ENCODE results near the gene LCE5A. TPM values are rescaled to one million over a fixed set of nuclear protein-coding genes. Genes with fewer than 3 reads are reported as not detected.

The LCE5A gene
- polyA plus RNA-seq, 1 donor (not counting 4 experiments of a cell fraction or from before 2014, with no cell fraction given), result not detected

- dilution Hi-C loops (cut with MboI; ENCODE audit: extremely low pct_ligation_motif_present, low sequenced_read_pairs), result no loop called here
- Histone ChIP-seq H3K36me3 (ENCODE audit: control insufficient read depth in 2 of 2, extremely low read depth in 1 of 2, insufficient read depth in 2 of 2, low read length in 2 of 2) (no peaks in the 10 kb centered on the region), H3K79me2 (ENCODE audit: control insufficient read depth, insufficient read depth, low read length) (no peaks in the 10 kb centered on the region), H3K4me1 (ENCODE audit: control insufficient read depth, extremely low read depth, insufficient read depth, low read length) (peaks cover 29% of the 10 kb centered on the region), H3K9ac (ENCODE audit: control insufficient read depth, extremely low read depth, insufficient read depth, low read length) (peak overlapping the region; percentile 2), H3K4me2 (ENCODE audit: control insufficient read depth, extremely low read depth, insufficient read depth, low read depth, low read length) (peak overlapping the region; percentile 59), H2AFZ (ENCODE audit: control insufficient read depth, low read length) (peak overlapping the region; percentile 40), H3K27me3 (ENCODE audit: control insufficient read depth, extremely low read depth, insufficient read depth, low read length) (no peaks in the 10 kb centered on the region), H3K4me3 (ENCODE audit: control insufficient read depth in 2 of 3, extremely low read depth in 1 of 3, insufficient read depth in 2 of 3, low read depth in 1 of 3, low read length in 3 of 3) (peak overlapping the region; percentile 12 to 18 (median 14)), H3K27ac (ENCODE audit: control insufficient read depth, insufficient read depth, low read length) (no peak overlapping the region), H3K9me3 (ENCODE audit: control insufficient read depth, low read depth, low read length) (no peaks in the 10 kb centered on the region), H4K20me1 (ENCODE audit: control insufficient read depth, extremely low read depth, insufficient read depth, low read length) (no peaks in the 10 kb centered on the region), H3K9me1 (ENCODE audit: control insufficient read depth, extremely low read depth, insufficient read depth, low read length) (no peaks in the 10 kb centered on the region)
- peak; percentile 73 for FAIRE-seq
- DNase-seq (ENCODE audit: low read depth, low spot score), result no peak
- TF ChIP-seq EZH2 (IDR thresholded peaks at IDR 0.05; ENCODE audit: low read length) (no peak), CTCF (optimal IDR thresholded peaks at IDR 0.05 in 1 of 3, IDR thresholded peaks at IDR 0.05 in 1 of 3, conservative IDR thresholded peaks at IDR 0.05 in 1 of 3; ENCODE audit: extremely low read depth in 1 of 3, insufficient read depth in 2 of 3, low read length in 3 of 3) (no peak)
These were observed 4.3 kb downstream of the LCE5A start for GRCh38 chr1:152514715-152515433.

GRCh38 chr1:152515434-152515783 is 4.8 kb downstream of the LCE5A start:
- H3K27ac ChIP-seq (ENCODE audit: control insufficient read depth, insufficient read depth, low read length), result no peak overlapping the region
- H3K4me2 ChIP-seq (ENCODE audit: control insufficient read depth, extremely low read depth, insufficient read depth, low read depth, low read length), result peak overlapping the region; percentile 59
- H3K9ac ChIP-seq (ENCODE audit: control insufficient read depth, extremely low read depth, insufficient read depth, low read length), result peak overlapping the region; percentile 2
- no peaks in the 10 kb centered on the region for H3K9me1 ChIP-seq (ENCODE audit: control insufficient read depth, extremely low read depth, insufficient read depth, low read length)
- H3K27me3 ChIP-seq (ENCODE audit: control insufficient read depth, extremely low read depth, insufficient read depth, low read length), result no peaks in the 10 kb centered on the region
- TF ChIP-seq CTCF (optimal IDR thresholded peaks at IDR 0.05 in 1 of 3, IDR thresholded peaks at IDR 0.05 in 1 of 3, conservative IDR thresholded peaks at IDR 0.05 in 1 of 3; ENCODE audit: extremely low read depth in 1 of 3, insufficient read depth in 2 of 3, low read length in 3 of 3) (no peak), EZH2 (IDR thresholded peaks at IDR 0.05; ENCODE audit: low read length) (no peak)
- DNase-seq (ENCODE audit: low read depth, low spot score) (no peak), FAIRE-seq (no peak)
- dilution Hi-C loops (cut with MboI; ENCODE audit: extremely low pct_ligation_motif_present, low sequenced_read_pairs), result no loop called here
- H3K4me1 ChIP-seq (ENCODE audit: control insufficient read depth, extremely low read depth, insufficient read depth, low read length), result peaks cover 34% of the 10 kb centered on the region
- H4K20me1 ChIP-seq (ENCODE audit: control insufficient read depth, extremely low read depth, insufficient read depth, low read length), result no peaks in the 10 kb centered on the region
- peak overlapping the region; percentile 40 for H2AFZ ChIP-seq (ENCODE audit: control insufficient read depth, low read length)
- H3K79me2 ChIP-seq (ENCODE audit: control insufficient read depth, insufficient read depth, low read length), result no peaks in the 10 kb centered on the region
- H3K9me3 ChIP-seq (ENCODE audit: control insufficient read depth, low read depth, low read length), result no peaks in the 10 kb centered on the region
- H3K36me3 ChIP-seq (ENCODE audit: control insufficient read depth in 2 of 2, extremely low read depth in 1 of 2, insufficient read depth in 2 of 2, low read length in 2 of 2), result no peaks in the 10 kb centered on the region
- peak overlapping the region; percentile 12 to 18 (median 14) for H3K4me3 ChIP-seq (ENCODE audit: control insufficient read depth in 2 of 3, extremely low read depth in 1 of 3, insufficient read depth in 2 of 3, low read depth in 1 of 3, low read length in 3 of 3)
